B cell (primary cell): ENCODE data around the gene LCN12. TPM values are rescaled to one million over a fixed set of nuclear protein-coding genes. Genes with fewer than 3 reads are reported as not detected.

Source experiments
- ATAC-seq: fragments of 200-7000 bp; cut with Tn5 transposase; one replicate; pipeline ENCODE4 v1.10.0; 2021; ENCODE audit warnings: low read depth, mild to moderate bottlenecking, moderate number of reproducible peaks, moderate library complexity
- CTCF ChIA-PET: fragments of 350-600 bp; sonication (Branson Sonifier 250); formaldehyde crosslinking; loops from one replicate; lab custom pipeline; 2021; ENCODE audit warnings: antibody characterized with exemption, inconsistent platforms; lab: Charles Lee
- POLR2A ChIA-PET: fragments of 350-600 bp; sonication (Branson Sonifier 250); formaldehyde crosslinking; loops from one replicate; lab custom pipeline; 2021; ENCODE audit warnings: antibody characterized with exemption; lab: Charles Lee
- DNase-seq: peaks from one replicate; pipeline ENCODE4 v3.0.0; 2013
- H2AFZ ChIP-seq: 2 replicates; pipeline ENCODE4 v1.6.1; 2012; ENCODE audit warnings: mild to moderate bottlenecking, low read depth, low read length; ENCODE audit not compliant: insufficient read depth, poor library complexity, severe bottlenecking
- H3K27ac ChIP-seq, 2 donors: 1 replicate in 1 of 2; 2 replicates in 1 of 2; pipeline ENCODE4 v1.5.1; 2012 to 2013; ENCODE audit warnings: low read length in 2 of 2, mild to moderate bottlenecking in 2 of 2, moderate library complexity in 1 of 2
- H3K27me3 ChIP-seq, 4 experiments: fragments of 200-600 bp in 1 of 4; sonication (generic) in 1 of 4; replicated peaks in 1 of 4; 1 replicate in 2 of 4; 2 replicates in 2 of 4; pipeline versions ENCODE4 v1.6.1 to v1.7.0; 2013 to 2016; ENCODE audit warnings: low read length in 3 of 4, mild to moderate bottlenecking in 2 of 4, mixed read lengths in 1 of 4, moderate library complexity in 1 of 4; ENCODE audit not compliant: insufficient read depth in 4 of 4, control insufficient read depth in 3 of 4; ENCODE audit errors: control extremely low read depth in 1 of 4
- H3K36me3 ChIP-seq, 2 experiments: replicated peaks in 1 of 2; 1 replicate in 1 of 2; 2 replicates in 1 of 2; pipeline versions ENCODE4 v1.6.1 to v1.7.1; 2013; ENCODE audit warnings: low read length in 1 of 2; ENCODE audit not compliant: insufficient read depth in 2 of 2, control insufficient read depth in 1 of 2; ENCODE audit errors: control extremely low read depth in 1 of 2, extremely low read depth in 1 of 2
- H3K4me1 ChIP-seq, 2 donors: fragments of 200-600 bp in 1 of 2; sonication (generic) in 1 of 2; 1 replicate in 1 of 2; 2 replicates in 1 of 2; pipeline versions ENCODE4 v1.5.1 to v1.6.1; 2013 to 2017; ENCODE audit warnings: low read length in 2 of 2; ENCODE audit not compliant: control insufficient read depth in 2 of 2, insufficient read depth in 2 of 2
- H3K4me2 ChIP-seq: replicated peaks from 2 replicates; pipeline ENCODE3; 2012; ENCODE audit warnings: mild to moderate bottlenecking, low read depth, low read length; ENCODE audit not compliant: poor library complexity, severe bottlenecking
- H3K4me3 ChIP-seq, 5 experiments: fragments of 200-600 bp in 1 of 5; sonication (generic) in 1 of 5; 1 replicate in 3 of 5; 2 replicates in 2 of 5; pipeline versions ENCODE4 v1.5.1 to v1.7.0; 2011 to 2016; ENCODE audit warnings: low read length in 4 of 5, mild to moderate bottlenecking in 4 of 5, low read depth in 2 of 5, control low read depth in 1 of 5, moderate library complexity in 1 of 5; ENCODE audit not compliant: insufficient read depth in 1 of 5; ENCODE audit errors: control extremely low read depth in 1 of 5, extremely low read depth in 1 of 5
- H3K79me2 ChIP-seq: fragments of 200-600 bp; sonication (generic); one replicate; pipeline ENCODE4 v1.6.0; 2016; ENCODE audit warnings: low read length; ENCODE audit not compliant: control insufficient read depth, insufficient read depth
- H3K9ac ChIP-seq: fragments of 200-600 bp; sonication (generic); 2 replicates; pipeline ENCODE4 v1.6.1; 2017; ENCODE audit warnings: mild to moderate bottlenecking, low read length, moderate library complexity
- H3K9me3 ChIP-seq, 3 donors: one replicate each; pipeline versions ENCODE4 v1.6.1 to v1.7.1; 2013; ENCODE audit warnings: low read length in 2 of 3; ENCODE audit not compliant: control insufficient read depth in 2 of 3, insufficient read depth in 1 of 3; ENCODE audit errors: control extremely low read depth in 1 of 3
- H4K20me1 ChIP-seq: 2 replicates; pipeline ENCODE4 v1.6.0; 2012; ENCODE audit warnings: mild to moderate bottlenecking, low read length; ENCODE audit not compliant: insufficient read depth, control insufficient read depth, poor library complexity, severe bottlenecking
- H3K27ac Mint-ChIP-seq: one replicate; pipeline ENCODE4 v1.8.0; 2021; ENCODE audit warnings: mixed read lengths
- H3K27me3 Mint-ChIP-seq: one replicate; pipeline ENCODE4 v1.8.0; 2021; ENCODE audit warnings: mixed read lengths
- H3K4me1 Mint-ChIP-seq: one replicate; pipeline ENCODE4 v1.8.0; 2021; ENCODE audit warnings: mixed read lengths
- H3K4me3 Mint-ChIP-seq: one replicate; pipeline ENCODE4 v1.8.0; 2021; ENCODE audit warnings: mixed read lengths
- H3K9me3 Mint-ChIP-seq: one replicate; pipeline ENCODE4 v1.8.0; 2022; ENCODE audit warnings: mixed read lengths; ENCODE audit not compliant: insufficient read depth
- EZH2 ChIP-seq: IDR thresholded peaks from 2 replicates; pipeline ENCODE4 v1.6.1; 2012; ENCODE audit warnings: borderline replicate concordance, low read depth, mild to moderate bottlenecking, moderate library complexity, low read length; ENCODE audit not compliant: insufficient read depth, poor library complexity, severe bottlenecking
- WGBS: methylation state at CpG from one replicate; pipeline ENCODE4 v1.1.5; 2013; ENCODE audit warnings: missing lambda C conversion rate; ENCODE audit not compliant: insufficient coverage; 5-methylcytosine and 5-hydroxymethylcytosine counted together
- intact Hi-C: fragments of 100-400 bp; cut with micrococcal nuclease; formaldehyde crosslinking; loops from one replicate; pipeline ENCODE4 v1.10.0; 2022
- polyA plus RNA-seq: library from polyadenylated mRNA; depleted of rRNA; stranded (reverse); fragments of >200 nt; gene quantifications from 2 replicates; pipeline ENCODE4 v1.2.3, GENCODE V29; 2012
- total RNA-seq, 2 donors: library from RNA; stranded (reverse); fragments of 120-200 nt in 1 of 2; gene quantifications; 1 replicate in 1 of 2; 2 replicates in 1 of 2; pipeline versions ENCODE4 v1.2.3 to v1.2.4, GENCODE V29; 2013 to 2022
- TF ChIP-seq, protein P1 (sequence below): fragments of 200-600 bp; IDR thresholded peaks from one replicate; pipeline ENCODE4 v1.8.0; 2022; ENCODE audit warnings: antibody characterized with exemption, mild to moderate bottlenecking

Gene LCN12
- total and polyA plus RNA-seq, 2 donors (not counting 1 experiment from before 2014, with no cell fraction given) = 2.4 to 2.6 TPM

DNA sequence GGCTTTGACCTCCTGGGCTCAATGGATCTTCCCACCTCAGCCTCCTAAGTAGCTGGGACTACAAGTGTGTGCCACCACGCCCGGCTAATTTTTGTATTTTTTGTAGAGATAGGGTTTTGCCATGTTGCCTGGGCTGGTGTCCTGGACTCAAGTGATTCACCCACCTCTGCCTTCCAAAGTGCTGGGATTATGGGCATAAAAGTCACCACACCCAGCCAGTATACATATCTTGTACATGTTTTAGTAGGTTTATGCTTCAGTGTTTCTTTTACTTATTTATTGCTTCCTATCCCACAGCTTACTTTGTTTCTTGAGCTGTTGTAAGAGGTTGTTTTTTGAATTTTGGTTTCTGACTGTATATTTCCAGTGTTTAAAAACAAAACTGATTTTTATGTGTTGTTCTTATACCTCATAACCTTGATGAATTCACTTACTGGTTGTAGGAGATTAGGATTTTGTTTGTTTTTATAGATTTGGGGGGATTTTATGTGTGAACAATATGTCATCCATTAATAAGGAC lies 20.4 kb upstream of the LCN12 start:
- intact Hi-C loops = no loop called here
- Mint-ChIP-seq H3K27ac (peak overlapping the region; percentile 72), H3K4me1 (no peaks in the 10 kb centered on the region), H3K27me3 (no peaks in the 10 kb centered on the region), H3K4me3 (no peak overlapping the region), H3K9me3 (no peaks in the 10 kb centered on the region)
- peaks cover 13% of the 10 kb centered on the region for H4K20me1 ChIP-seq
- H3K36me3 ChIP-seq = peaks cover 0 to 7% of the 10 kb centered on the region in 2 experiments
- POLR2A ChIA-PET = no interaction called here
- no peaks in the 10 kb centered on the region for H3K4me1 ChIP-seq
- no peaks in the 10 kb centered on the region for H3K27me3 ChIP-seq
- CTCF ChIA-PET = no interaction called here
- H3K27ac ChIP-seq = no peak overlapping the region
- H3K4me3 ChIP-seq = no peak overlapping the region
- no peaks in the 10 kb centered on the region for H3K9me3 ChIP-seq
- no peak overlapping the region for H3K4me2 ChIP-seq
- WGBS = no CpG with 5 or more reads among the region's 2 CpGs
- ATAC-seq (no peak), DNase-seq (no peak)
- H2AFZ ChIP-seq = no peak overlapping the region
- no peak overlapping the region for H3K9ac ChIP-seq
- no peak for TF ChIP-seq EZH2
- TF ChIP-seq, protein P1, sequence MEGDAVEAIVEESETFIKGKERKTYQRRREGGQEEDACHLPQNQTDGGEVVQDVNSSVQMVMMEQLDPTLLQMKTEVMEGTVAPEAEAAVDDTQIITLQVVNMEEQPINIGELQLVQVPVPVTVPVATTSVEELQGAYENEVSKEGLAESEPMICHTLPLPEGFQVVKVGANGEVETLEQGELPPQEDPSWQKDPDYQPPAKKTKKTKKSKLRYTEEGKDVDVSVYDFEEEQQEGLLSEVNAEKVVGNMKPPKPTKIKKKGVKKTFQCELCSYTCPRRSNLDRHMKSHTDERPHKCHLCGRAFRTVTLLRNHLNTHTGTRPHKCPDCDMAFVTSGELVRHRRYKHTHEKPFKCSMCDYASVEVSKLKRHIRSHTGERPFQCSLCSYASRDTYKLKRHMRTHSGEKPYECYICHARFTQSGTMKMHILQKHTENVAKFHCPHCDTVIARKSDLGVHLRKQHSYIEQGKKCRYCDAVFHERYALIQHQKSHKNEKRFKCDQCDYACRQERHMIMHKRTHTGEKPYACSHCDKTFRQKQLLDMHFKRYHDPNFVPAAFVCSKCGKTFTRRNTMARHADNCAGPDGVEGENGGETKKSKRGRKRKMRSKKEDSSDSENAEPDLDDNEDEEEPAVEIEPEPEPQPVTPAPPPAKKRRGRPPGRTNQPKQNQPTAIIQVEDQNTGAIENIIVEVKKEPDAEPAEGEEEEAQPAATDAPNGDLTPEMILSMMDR = no peak
- peaks cover 2% of the 10 kb centered on the region for H3K79me2 ChIP-seq

DNA sequence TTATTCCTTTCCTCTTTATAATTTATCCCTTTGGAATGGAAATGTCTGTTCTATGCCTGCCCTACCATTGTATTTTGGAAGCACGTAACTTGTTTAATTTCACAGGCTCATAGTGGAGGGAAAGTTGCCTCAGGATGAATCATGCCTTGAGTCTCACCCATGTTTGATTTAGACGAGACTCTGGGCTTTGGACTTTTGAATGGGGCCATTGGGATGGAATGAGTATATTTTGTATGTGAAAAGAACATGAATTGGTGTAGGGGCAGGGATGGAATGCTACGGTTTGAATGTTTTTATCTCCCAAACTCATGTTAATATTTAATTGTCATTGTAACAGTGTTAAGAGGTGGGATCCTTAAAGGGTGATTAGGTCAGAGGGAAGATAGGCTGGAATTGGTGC lies 17.8 kb upstream of the LCN12 start:
- no peak for TF ChIP-seq EZH2
- TF ChIP-seq, protein P1 = no peak
- H3K9ac ChIP-seq = no peak overlapping the region
- ATAC-seq = no peak
- Mint-ChIP-seq H3K27ac (no peak overlapping the region), H3K27me3 (no peaks in the 10 kb centered on the region), H3K4me1 (no peaks in the 10 kb centered on the region), H3K4me3 (no peak overlapping the region), H3K9me3 (no peaks in the 10 kb centered on the region)
- H3K9me3 ChIP-seq = no peaks in the 10 kb centered on the region
- no peak overlapping the region for H3K4me3 ChIP-seq
- H2AFZ ChIP-seq = no peak overlapping the region
- no peaks in the 10 kb centered on the region for H3K4me1 ChIP-seq
- intact Hi-C loops = no loop called here
- H4K20me1 ChIP-seq = peaks cover 30% of the 10 kb centered on the region
- no peak overlapping the region for H3K27ac ChIP-seq
- H3K36me3 ChIP-seq = peaks cover 0 to under 1% of the 10 kb centered on the region in 2 experiments
- H3K4me2 ChIP-seq = no peak overlapping the region
- 91% methylated on average over 1 of the region's 3 CpGs for WGBS
- H3K79me2 ChIP-seq = peaks cover 2% of the 10 kb centered on the region
- no peak for DNase-seq
- H3K27me3 ChIP-seq = no peaks in the 10 kb centered on the region
- CTCF ChIA-PET = no interaction called here
- POLR2A ChIA-PET = no interaction called here
